ENCODE measurements around the gene PRKRA. TPM values are rescaled to one million over a fixed set of nuclear protein-coding genes. Genes with fewer than 3 reads are reported as not detected.

Gene PRKRA
- polyA plus RNA-seq, 1 of the 3 experiments (the other 2 are of a cell fraction): 44.3 TPM

DNA sequence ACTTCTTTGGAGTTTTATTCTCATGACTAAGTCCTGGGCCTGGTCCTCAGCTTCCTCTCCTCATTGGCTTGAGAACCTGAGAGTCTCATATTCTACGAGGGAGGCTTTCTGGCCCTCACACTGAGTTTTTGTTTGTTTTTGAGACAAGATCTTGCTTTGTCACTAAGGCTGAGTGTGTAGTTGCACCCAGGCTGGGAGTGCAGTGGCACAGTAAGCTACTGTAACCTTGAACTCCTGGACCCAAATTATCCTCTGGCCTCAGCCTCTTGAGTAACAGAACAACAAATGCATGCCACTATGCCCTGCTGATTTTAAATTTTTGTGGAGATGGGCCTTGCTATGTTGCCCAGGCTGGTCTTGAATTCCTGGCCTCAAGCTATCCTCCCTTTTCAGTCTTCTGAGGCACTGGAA is 22.6 kb downstream of the PRKRA start:
- Histone ChIP-seq H3K4me1 (ENCODE audit: control insufficient read depth in 1 of 2, insufficient read depth in 2 of 2, low read depth in 1 of 2, low read length in 1 of 2) (no peaks in the 10 kb centered on the region), H4K20me1 (ENCODE audit: insufficient read depth) (no peaks in the 10 kb centered on the region), H3K27ac (ENCODE audit: low read depth in 2 of 2, low read length in 1 of 2) (no peak overlapping the region), H3K9me2 (no peaks in the 10 kb centered on the region), H3F3A (replicated peaks; ENCODE audit: insufficient read depth) (peaks cover 11% of the 10 kb centered on the region), H3K4me3 (ENCODE audit: low read depth in 2 of 2, low read length in 1 of 2) (no peak overlapping the region), H3K4me2 (no peak overlapping the region), H2AFZ (ENCODE audit: low read depth) (no peak overlapping the region), H3K9me3 (no peaks in the 10 kb centered on the region), H3K36me3 (replicated peaks in 1 of 2; ENCODE audit: control insufficient read depth in 1 of 2, insufficient read depth in 2 of 2, low read length in 1 of 2) (peaks cover 47 to 50% of the 10 kb centered on the region in 2 experiments), H3K79me2 (ENCODE audit: insufficient read depth) (peaks cover 20% of the 10 kb centered on the region), H3K9ac (no peak overlapping the region), H3K27me3 (ENCODE audit: insufficient read depth) (no peaks in the 10 kb centered on the region)
- CTCF ChIA-PET: interaction anchor here (1.6 to 5.1 kb wide), 3 partner anchors 10 to 316 kb away, joined by 3 to 33 read pairs (median 9); partner anchors contain the start of gene RBM45
- TF ChIP-seq CTCF (IDR thresholded peaks at IDR 0.05): no peak
- TF ChIP-seq, protein P1, sequence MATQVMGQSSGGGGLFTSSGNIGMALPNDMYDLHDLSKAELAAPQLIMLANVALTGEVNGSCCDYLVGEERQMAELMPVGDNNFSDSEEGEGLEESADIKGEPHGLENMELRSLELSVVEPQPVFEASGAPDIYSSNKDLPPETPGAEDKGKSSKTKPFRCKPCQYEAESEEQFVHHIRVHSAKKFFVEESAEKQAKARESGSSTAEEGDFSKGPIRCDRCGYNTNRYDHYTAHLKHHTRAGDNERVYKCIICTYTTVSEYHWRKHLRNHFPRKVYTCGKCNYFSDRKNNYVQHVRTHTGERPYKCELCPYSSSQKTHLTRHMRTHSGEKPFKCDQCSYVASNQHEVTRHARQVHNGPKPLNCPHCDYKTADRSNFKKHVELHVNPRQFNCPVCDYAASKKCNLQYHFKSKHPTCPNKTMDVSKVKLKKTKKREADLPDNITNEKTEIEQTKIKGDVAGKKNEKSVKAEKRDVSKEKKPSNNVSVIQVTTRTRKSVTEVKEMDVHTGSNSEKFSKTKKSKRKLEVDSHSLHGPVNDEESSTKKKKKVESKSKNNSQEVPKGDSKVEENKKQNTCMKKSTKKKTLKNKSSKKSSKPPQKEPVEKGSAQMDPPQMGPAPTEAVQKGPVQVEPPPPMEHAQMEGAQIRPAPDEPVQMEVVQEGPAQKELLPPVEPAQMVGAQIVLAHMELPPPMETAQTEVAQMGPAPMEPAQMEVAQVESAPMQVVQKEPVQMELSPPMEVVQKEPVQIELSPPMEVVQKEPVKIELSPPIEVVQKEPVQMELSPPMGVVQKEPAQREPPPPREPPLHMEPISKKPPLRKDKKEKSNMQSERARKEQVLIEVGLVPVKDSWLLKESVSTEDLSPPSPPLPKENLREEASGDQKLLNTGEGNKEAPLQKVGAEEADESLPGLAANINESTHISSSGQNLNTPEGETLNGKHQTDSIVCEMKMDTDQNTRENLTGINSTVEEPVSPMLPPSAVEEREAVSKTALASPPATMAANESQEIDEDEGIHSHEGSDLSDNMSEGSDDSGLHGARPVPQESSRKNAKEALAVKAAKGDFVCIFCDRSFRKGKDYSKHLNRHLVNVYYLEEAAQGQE (IDR thresholded peaks at IDR 0.05; ENCODE audit: low read depth, low read length): no peak
- TF ChIP-seq CHD2 (IDR thresholded peaks at IDR 0.05; ENCODE audit: low read length, partially characterized antibody): no peak
- TF ChIP-seq JUND (IDR thresholded peaks at IDR 0.05): no peak
- no peak for TF ChIP-seq FOXM1 (IDR thresholded peaks at IDR 0.05; ENCODE audit: low read depth)
- no peak for TF ChIP-seq SMC3 (IDR thresholded peaks at IDR 0.05; ENCODE audit: low read depth, low read length)
- TF ChIP-seq FOXJ3 (CRISPR knock-in tag; IDR thresholded peaks at IDR 0.05): no peak
- TF ChIP-seq EZH2phosphoT487 (IDR thresholded peaks at IDR 0.05; ENCODE audit: borderline replicate concordance, low read depth): no peak
- no peak for TF ChIP-seq IRF3 (IDR thresholded peaks at IDR 0.05; ENCODE audit: low read depth, low read length)
- TF ChIP-seq TCF12 (IDR thresholded peaks at IDR 0.05): no peak
- TF ChIP-seq TEAD4 (IDR thresholded peaks at IDR 0.05; ENCODE audit: borderline replicate concordance, insufficient read depth): no peak
- TF ChIP-seq RXRA (IDR thresholded peaks at IDR 0.05; ENCODE audit: borderline replicate concordance, low read depth): no peak
- no peak for TF ChIP-seq GATA2 (CRISPR knock-in tag; IDR thresholded peaks at IDR 0.05)
- TF ChIP-seq FOSL2 (IDR thresholded peaks at IDR 0.05; ENCODE audit: borderline replicate concordance, low read depth): no peak
- TF ChIP-seq POLR2AphosphoS5 (IDR thresholded peaks at IDR 0.05; ENCODE audit: low read depth, low read length): no peak
- no peak for DNase-seq
- POLR2A ChIA-PET: interaction anchor here (0.6 to 0.8 kb wide), 2 partner anchors 12 to 181 kb away, joined by 3 read pairs; no protein-coding TSS in a partner anchor
- WGBS (ENCODE audit: low lambda C conversion rate): 83% methylated on average over 1 of the region's 1 CpG

Measured in SK-N-SH (cell line).